Activated CD8-positive, alpha-beta memory T cell treated with anti-CD3 and anti-CD28 coated beads, Interleukin-2, amount 50 U/mL, for 48 hours (primary cell): Measurements from ENCODE around the gene SMARCA2.

Experiments used
- DNase-seq: peaks from one replicate; pipeline ENCODE4 v3.0.0-alpha.2; 2020

The SMARCA2 gene

GRCh38 chr9:2178034-2178734, 163.0 kb downstream of the SMARCA2 start:
- DNase-seq, result no peak

- DNase-seq, result no peak
These were observed 164.4 kb downstream of the SMARCA2 start for GRCh38 chr9:2179567-2179966.

GRCh38 chr9:2180154-2180553, 165.0 kb downstream of the SMARCA2 start:
- no peak for DNase-seq

GRCh38 chr9:2180704-2181103, 165.6 kb downstream of the SMARCA2 start:
- no peak for DNase-seq

GRCh38 chr9:2181792-2182191, 166.6 kb downstream of the SMARCA2 start:
- no peak for DNase-seq

- DNase-seq, result no peak
These were observed 175.9 kb downstream of the SMARCA2 start for GRCh38 chr9:2190939-2191608.

GRCh38 chr9:2191609-2191972, 176.4 kb downstream of the SMARCA2 start:
- DNase-seq, result no peak

- DNase-seq, result no peak
These were observed 177.3 kb downstream of the SMARCA2 start for GRCh38 chr9:2192356-2192979.

- DNase-seq, result no peak
These were observed 178.4 kb downstream of the SMARCA2 start for GRCh38 chr9:2193552-2193951.

- no peak for DNase-seq
These were observed 180.1 kb downstream of the SMARCA2 start for GRCh38 chr9:2195211-2195610.

- no peak for DNase-seq
These were observed 181.6 kb downstream of the SMARCA2 start for GRCh38 chr9:2196757-2197156.

GRCh38 chr9:2198956-2199635, 183.9 kb downstream of the SMARCA2 start:
- no peak for DNase-seq

GRCh38 chr9:2199999-2200796, 185.1 kb downstream of the SMARCA2 start:
- DNase-seq, result no peak

GRCh38 chr9:2208465-2208864, 193.3 kb downstream of the SMARCA2 start:
- DNase-seq, result no peak

GRCh38 chr9:2208991-2209390, 193.8 kb downstream of the SMARCA2 start:
- DNase-seq, result no peak

- DNase-seq, result no peak
These were observed 194.3 kb downstream of the SMARCA2 start for GRCh38 chr9:2209400-2209799.

- DNase-seq, result no peak
These were observed 195.1 kb downstream of the SMARCA2 start for GRCh38 chr9:2210201-2210600.

GRCh38 chr9:2213830-2214468, 198.8 kb downstream of the SMARCA2 start:
- no peak for DNase-seq

- no peak for DNase-seq
These were observed 199.6 kb downstream of the SMARCA2 start for GRCh38 chr9:2214707-2215106.

- no peak for DNase-seq
These were observed 200.8 kb downstream of the SMARCA2 start for GRCh38 chr9:2215921-2216441.

- DNase-seq, result no peak
These were observed 201.4 kb downstream of the SMARCA2 start for GRCh38 chr9:2216591-2216990.

GRCh38 chr9:2217540-2217939, 202.4 kb downstream of the SMARCA2 start:
- no peak for DNase-seq
